Endothelial cell of umbilical vein (primary cell): ENCODE results near the gene MRPS18B. TPM values are rescaled to one million over a fixed set of nuclear protein-coding genes. Genes with fewer than 3 reads are reported as not detected.

ENCODE experiments used
- BruUV-seq: library from RNA; stranded (reverse); fragments of 400-500 nt; replicated peaks from 2 replicates; lab custom pipeline; 2021; lab: Mats Ljungman, UMichigan
- CTCF ChIA-PET: fragments of 300-600, 350-600 bp; sonication (Branson Sonifier 250); formaldehyde crosslinking; loops from one replicate; lab custom pipeline; 2021; ENCODE audit warnings: antibody characterized with exemption, inconsistent platforms; lab: Charles Lee
- POLR2A ChIA-PET: fragments of 300-600, 350-600 bp; sonication (Branson Sonifier 250); formaldehyde crosslinking; loops from one replicate; lab custom pipeline; 2021; ENCODE audit warnings: antibody characterized with exemption, inconsistent platforms; lab: Charles Lee
- DNase-seq: peaks from one replicate; pipeline ENCODE4 v3.0.0-alpha.2; 2011; ENCODE audit warnings: low read depth, low spot score
- FAIRE-seq: peaks from 2 replicates; lab custom pipeline; 2011; peaks lifted over from hg19 to GRCh38; lab: Jason Lieb, UNC
- H2AFZ ChIP-seq: 2 replicates; pipeline ENCODE4 v1.6.0; 2012; ENCODE audit warnings: low read depth, low read length, control low read depth, inconsistent platforms
- H3K27ac ChIP-seq: 2 replicates; pipeline ENCODE4 v1.5.1; 2011; ENCODE audit warnings: low read depth, mild to moderate bottlenecking, control low read depth, low read length, moderate library complexity; ENCODE audit not compliant: insufficient read depth
- H3K27me3 ChIP-seq, 2 experiments: 2 replicates each; pipeline versions ENCODE4 v1.6.0 to v1.6.1; 2011; ENCODE audit warnings: low read length in 2 of 2, mixed read lengths in 1 of 2; ENCODE audit not compliant: control insufficient read depth in 2 of 2, insufficient read depth in 2 of 2
- H3K36me3 ChIP-seq, 2 experiments: 2 replicates in 1 of 2; 3 replicates in 1 of 2; pipeline ENCODE4 v1.5.1; 2011; ENCODE audit warnings: low read length in 2 of 2, mild to moderate bottlenecking in 1 of 2, moderate library complexity in 1 of 2; ENCODE audit not compliant: control insufficient read depth in 2 of 2, insufficient read depth in 2 of 2; ENCODE audit errors: extremely low read depth in 1 of 2
- H3K4me1 ChIP-seq: 3 replicates; pipeline ENCODE4 v1.5.1; 2011; ENCODE audit warnings: mild to moderate bottlenecking, low read length; ENCODE audit not compliant: control insufficient read depth, insufficient read depth; ENCODE audit errors: extremely low read depth
- H3K4me2 ChIP-seq: 2 replicates; pipeline ENCODE4 v1.6.1; 2011; ENCODE audit warnings: low read length, control low read depth, mixed read lengths; ENCODE audit not compliant: insufficient read depth
- H3K4me3 ChIP-seq, 3 experiments: fragments of 200-600 bp in 1 of 3; sonication (generic), shearing (Covaris generic) in 1 of 3; replicated peaks in 1 of 3; 2 replicates each; pipeline ENCODE4 v1.5.1; 2011 to 2016; ENCODE audit warnings: control low read depth in 3 of 3, low read length in 3 of 3, mild to moderate bottlenecking in 2 of 3, inconsistent platforms in 1 of 3, low read depth in 1 of 3, moderate library complexity in 1 of 3; ENCODE audit not compliant: insufficient read depth in 1 of 3
- H3K79me2 ChIP-seq: 2 replicates; pipeline ENCODE4 v1.6.0; 2012; ENCODE audit warnings: low read length, inconsistent platforms; ENCODE audit not compliant: control insufficient read depth, insufficient read depth
- H3K9ac ChIP-seq: replicated peaks from 2 replicates; pipeline ENCODE3; 2011; ENCODE audit warnings: low read length, control low read depth; ENCODE audit not compliant: insufficient read depth; ENCODE audit errors: extremely low read depth
- H3K9me1 ChIP-seq: replicated peaks from 3 replicates; pipeline ENCODE4 v1.6.0; 2011; ENCODE audit warnings: mild to moderate bottlenecking, low read length; ENCODE audit not compliant: control insufficient read depth, insufficient read depth; ENCODE audit errors: extremely low read depth
- H3K9me3 ChIP-seq: replicated peaks from 2 replicates; pipeline ENCODE4 v1.5.1; 2012; ENCODE audit warnings: low read length, inconsistent platforms; ENCODE audit not compliant: control insufficient read depth, insufficient read depth
- H4K20me1 ChIP-seq: replicated peaks from 2 replicates; pipeline ENCODE3; 2011; ENCODE audit warnings: mild to moderate bottlenecking, low read length; ENCODE audit not compliant: control insufficient read depth, insufficient read depth; ENCODE audit errors: extremely low read depth
- GATA2 ChIP-seq: IDR thresholded peaks from 2 replicates; pipeline ENCODE4 v1.7.0; 2011; ENCODE audit warnings: low read depth, mild to moderate bottlenecking, moderate library complexity, mixed read lengths, low read length; ENCODE audit not compliant: insufficient read length, insufficient read depth
- JUN ChIP-seq: IDR thresholded peaks from 2 replicates; pipeline ENCODE4 v1.6.1; 2011; ENCODE audit warnings: borderline replicate concordance, low read depth; ENCODE audit not compliant: insufficient read length, insufficient read depth
- MYC ChIP-seq: IDR thresholded peaks from one replicate; pipeline ENCODE4 v1.6.1; 2011; ENCODE audit warnings: mild to moderate bottlenecking, low read depth, low read length
- POLR2AphosphoS5 ChIP-seq: IDR thresholded peaks from 2 replicates; pipeline ENCODE4 v1.6.1; 2012; ENCODE audit warnings: low read depth, mild to moderate bottlenecking, control low read depth, low read length, moderate library complexity; ENCODE audit not compliant: insufficient read depth
- dilution Hi-C: fragments of 300-500 bp; cut with MboI; formaldehyde crosslinking; loops from one replicate; pipeline ENCODE4 v1.15.0; 2019; ENCODE audit warnings: low sequenced_read_pairs; ENCODE audit not compliant: extremely low pct_ligation_motif_present
- intact Hi-C: fragments of 100-400 bp; cut with micrococcal nuclease; formaldehyde crosslinking; loops from one replicate; pipeline ENCODE4 v1.10.0; 2022
- polyA plus RNA-seq, 4 experiments: library from polyadenylated mRNA; depleted of rRNA in 3 of 4; stranded (reverse) in 3 of 4; unstranded in 1 of 4; fragments of >200 nt; gene quantifications; 2 replicates each; pipeline versions ENCODE4 v1.2.1 to v1.2.3, GENCODE V29; 2011 to 2012; ENCODE audit warnings: missing spikeins in 1 of 4
- total RNA-seq: library from RNA; stranded (reverse); gene quantifications from 2 replicates; pipeline ENCODE4 v1.2.3, GENCODE V29; 2021
- TF ChIP-seq, protein P1 (sequence below), 2 donors: IDR thresholded peaks; 1 replicate in 1 of 2; 2 replicates in 1 of 2; pipeline ENCODE4 v1.5.1; 2011; ENCODE audit warnings: low read length in 2 of 2, mild to moderate bottlenecking in 2 of 2, moderate library complexity in 2 of 2, control low read depth in 1 of 2, inconsistent platforms in 1 of 2, low read depth in 1 of 2; ENCODE audit not compliant: insufficient read depth in 1 of 2; ENCODE audit errors: extremely low read depth in 1 of 2
- TF ChIP-seq, protein P2 (sequence below): IDR thresholded peaks from 2 replicates; pipeline ENCODE4 v1.6.1; 2011; ENCODE audit not compliant: insufficient read depth, insufficient read length

MRPS18B gene
- total and polyA plus RNA-seq, 2 donors (not counting 3 experiments of a cell fraction or from before 2014, with no cell fraction given) = 32.6 to 49.1 TPM

DNA sequence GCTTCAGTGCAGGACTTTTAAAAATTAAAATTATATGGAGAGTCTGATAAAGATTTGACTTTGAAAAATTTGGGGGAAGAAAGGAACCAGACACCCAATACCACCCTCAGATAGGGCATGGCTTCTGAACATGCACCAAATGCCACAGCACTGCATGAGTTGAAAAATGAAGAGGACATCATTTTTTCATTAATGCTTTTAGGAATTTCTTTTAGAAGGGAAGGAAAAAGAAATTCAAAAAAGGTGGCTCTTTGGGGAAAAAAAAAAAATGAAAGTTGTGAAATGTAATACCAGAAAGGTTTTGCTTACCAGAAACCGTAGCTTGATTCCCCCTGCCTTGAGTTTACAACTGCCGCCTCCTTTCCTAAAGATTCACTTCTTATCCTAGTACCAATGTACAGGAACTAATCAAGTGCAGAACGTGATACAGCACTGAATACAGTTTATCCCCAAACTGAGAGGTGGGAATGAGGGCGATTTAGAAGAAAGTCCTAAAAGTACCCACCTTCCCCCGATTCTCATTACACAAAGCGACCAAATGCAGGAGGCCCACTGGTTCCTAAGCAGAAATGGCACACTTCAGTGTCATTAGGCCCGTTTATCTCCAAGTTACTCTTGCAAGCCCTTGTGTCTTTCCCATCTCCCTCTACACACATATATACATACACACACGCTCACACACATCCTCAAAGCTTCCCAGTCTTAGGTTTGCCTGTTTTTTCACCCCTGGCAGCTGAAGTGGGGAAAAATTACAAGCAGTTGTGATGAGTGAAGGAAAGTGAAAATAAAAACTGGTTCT, 3.4 kb upstream of the MRPS18B start:
- POLR2A ChIA-PET = interaction anchor here (0.6 to 4.1 kb wide), 17 partner anchors 9 to 1128 kb away, joined by 3 to 63 read pairs (median 5); partner anchors contain the start of genes ABCF1, ATAT1, DHX16 and MDC1
- TF ChIP-seq JUN (no peak), GATA2 (no peak), MYC (no peak)
- Histone ChIP-seq H3K79me2 (peaks cover 38% of the 10 kb centered on the region), H3K27ac (peak overlapping the region; percentile 34), H2AFZ (no peak overlapping the region), H3K27me3 (no peaks in the 10 kb centered on the region), H3K4me2 (peak overlapping the region; percentile 99), H3K4me1 (peaks cover 21% of the 10 kb centered on the region), H3K9ac (peak overlapping the region; percentile 99), H3K4me3 (peak overlapping the region in 2 of 3 experiments; percentile 21 to 84), H4K20me1 (no peaks in the 10 kb centered on the region), H3K9me3 (no peaks in the 10 kb centered on the region), H3K36me3 (peaks cover 3 to 4% of the 10 kb centered on the region in 2 experiments), H3K9me1 (no peaks in the 10 kb centered on the region)
- no peak for FAIRE-seq
- CTCF ChIA-PET = interaction anchor here (0.6 to 4.5 kb wide), 9 partner anchors 14 to 268 kb away, joined by 3 to 47 read pairs (median 8); no protein-coding TSS in a partner anchor
- intact Hi-C loops (loop anchor here (5.0 kb wide), 1 partner anchor 132 kb away; no protein-coding TSS in a partner anchor), dilution Hi-C loops (no loop called here)
- DNase-seq = peak; percentile 14
- no TSS peak for BruUV-seq

DNA sequence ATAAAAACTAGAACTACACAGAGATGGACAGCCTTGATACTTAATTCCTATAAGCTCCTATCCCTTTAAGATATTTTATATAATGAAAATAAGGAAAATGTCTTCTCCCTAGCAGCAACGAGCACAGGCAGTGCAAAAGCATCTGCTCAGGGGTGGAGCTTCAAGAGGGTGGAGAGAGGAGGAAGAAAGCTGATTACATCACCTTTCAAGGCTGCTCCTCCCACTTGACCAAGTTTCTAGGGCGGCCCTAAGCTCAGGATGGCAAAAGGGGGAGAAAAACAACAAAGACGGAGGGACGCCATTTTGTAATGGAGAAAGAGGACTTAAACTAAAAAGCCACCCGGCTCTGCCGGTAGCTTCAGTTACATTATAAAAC, 2.8 kb upstream of the MRPS18B start:
- intact Hi-C loops = loop anchor here (1.0 to 5.0 kb wide), 3 partner anchors 58 to 133 kb away; partner anchors contain the start of gene DHX16
- H3K9ac ChIP-seq = peak overlapping the region; percentile 99
- TF ChIP-seq, protein P1, sequence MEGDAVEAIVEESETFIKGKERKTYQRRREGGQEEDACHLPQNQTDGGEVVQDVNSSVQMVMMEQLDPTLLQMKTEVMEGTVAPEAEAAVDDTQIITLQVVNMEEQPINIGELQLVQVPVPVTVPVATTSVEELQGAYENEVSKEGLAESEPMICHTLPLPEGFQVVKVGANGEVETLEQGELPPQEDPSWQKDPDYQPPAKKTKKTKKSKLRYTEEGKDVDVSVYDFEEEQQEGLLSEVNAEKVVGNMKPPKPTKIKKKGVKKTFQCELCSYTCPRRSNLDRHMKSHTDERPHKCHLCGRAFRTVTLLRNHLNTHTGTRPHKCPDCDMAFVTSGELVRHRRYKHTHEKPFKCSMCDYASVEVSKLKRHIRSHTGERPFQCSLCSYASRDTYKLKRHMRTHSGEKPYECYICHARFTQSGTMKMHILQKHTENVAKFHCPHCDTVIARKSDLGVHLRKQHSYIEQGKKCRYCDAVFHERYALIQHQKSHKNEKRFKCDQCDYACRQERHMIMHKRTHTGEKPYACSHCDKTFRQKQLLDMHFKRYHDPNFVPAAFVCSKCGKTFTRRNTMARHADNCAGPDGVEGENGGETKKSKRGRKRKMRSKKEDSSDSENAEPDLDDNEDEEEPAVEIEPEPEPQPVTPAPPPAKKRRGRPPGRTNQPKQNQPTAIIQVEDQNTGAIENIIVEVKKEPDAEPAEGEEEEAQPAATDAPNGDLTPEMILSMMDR (IDR thresholded peaks at IDR 0.05; ENCODE audit: extremely low read depth in 1 of 2, insufficient read depth in 1 of 2, low read depth in 1 of 2, low read length in 2 of 2) = no peak
- peak; percentile 13 for TF ChIP-seq POLR2AphosphoS5
- TF ChIP-seq JUN = peak; percentile 53
- TF ChIP-seq, protein P2, sequence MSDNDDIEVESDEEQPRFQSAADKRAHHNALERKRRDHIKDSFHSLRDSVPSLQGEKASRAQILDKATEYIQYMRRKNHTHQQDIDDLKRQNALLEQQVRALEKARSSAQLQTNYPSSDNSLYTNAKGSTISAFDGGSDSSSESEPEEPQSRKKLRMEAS = no peak
- H3K9me1 ChIP-seq = no peaks in the 10 kb centered on the region
- H4K20me1 ChIP-seq = no peaks in the 10 kb centered on the region
- FAIRE-seq (peak; percentile 84), DNase-seq (peak; percentile 98)
- peak overlapping the region; percentile 86 for H3K27ac ChIP-seq
- no peaks in the 10 kb centered on the region for H3K27me3 ChIP-seq
- H3K9me3 ChIP-seq = no peaks in the 10 kb centered on the region
- ChIA-PET POLR2A (interaction anchor here (0.6 to 4.1 kb wide), 17 partner anchors 9 to 1128 kb away, joined by 3 to 63 read pairs (median 5); partner anchors contain the start of genes ABCF1, ATAT1, DHX16 and MDC1), CTCF (interaction anchor here (0.6 to 4.5 kb wide), 7 partner anchors 14 to 290 kb away, joined by 3 to 44 read pairs (median 5); no protein-coding TSS in a partner anchor)
- H3K4me3 ChIP-seq = peak overlapping the region in 2 of 3 experiments; percentile 65 to 84
- dilution Hi-C loops = no loop called here
- peaks cover 40% of the 10 kb centered on the region for H3K79me2 ChIP-seq
- no TSS peak for BruUV-seq
- peaks cover 21% of the 10 kb centered on the region for H3K4me1 ChIP-seq
- H3K4me2 ChIP-seq = peak overlapping the region; percentile 99
- peaks cover 2 to 7% of the 10 kb centered on the region in 2 experiments for H3K36me3 ChIP-seq
- H2AFZ ChIP-seq = no peak overlapping the region
